KMS-11 (cell line): Measurements from ENCODE around the gene AMFR.

Source experiments
- H2AFZ ChIP-seq: fragments of 200-600 bp; sonication (generic); 2 replicates; pipeline ENCODE4 v1.6.1; 2016; ENCODE audit warnings: antibody characterized with exemption, mixed run types, low read depth
- H3K27ac ChIP-seq: fragments of 200-600 bp; sonication (generic); 2 replicates; pipeline ENCODE4 v1.6.1; 2016; ENCODE audit warnings: mild to moderate bottlenecking, mixed run types
- H3K27me3 ChIP-seq: fragments of 200-600 bp; sonication (generic); 2 replicates; pipeline ENCODE4 v1.6.1; 2017; ENCODE audit warnings: mild to moderate bottlenecking, low read depth, mixed run types, moderate library complexity; ENCODE audit not compliant: insufficient read depth
- H3K36me3 ChIP-seq: fragments of 200-600 bp; sonication (generic); 2 replicates; pipeline ENCODE4 v1.6.1; 2017; ENCODE audit warnings: mild to moderate bottlenecking, mixed run types; ENCODE audit not compliant: insufficient read depth
- H3K4me1 ChIP-seq: fragments of 200-600 bp; sonication (generic); 2 replicates; pipeline ENCODE4 v1.6.1; 2016; ENCODE audit warnings: mild to moderate bottlenecking, low read depth, mixed run types; ENCODE audit not compliant: poor library complexity, severe bottlenecking
- H3K4me2 ChIP-seq: fragments of 200-600 bp; sonication (generic); 2 replicates; pipeline ENCODE4 v1.7.0; 2016; ENCODE audit warnings: mild to moderate bottlenecking, mixed run types
- H3K4me3 ChIP-seq: fragments of 200-600 bp; sonication (generic); IDR thresholded peaks from 2 replicates; pipeline ENCODE4 v1.6.1; 2017; ENCODE audit warnings: low read depth, low read length, mixed read lengths; ENCODE audit not compliant: insufficient read depth
- H3K79me2 ChIP-seq: fragments of 200-600 bp; sonication (generic); 2 replicates; pipeline ENCODE4 v1.6.1; 2016; ENCODE audit warnings: low read depth, mixed run types; ENCODE audit not compliant: insufficient read depth
- H3K9ac ChIP-seq: fragments of 200-600 bp; sonication (generic); 2 replicates; pipeline ENCODE4 v1.6.1; 2016; ENCODE audit warnings: mild to moderate bottlenecking, mixed run types
- H4K20me1 ChIP-seq: fragments of 200-600 bp; sonication (generic); 2 replicates; pipeline ENCODE4 v1.6.1; 2016; ENCODE audit warnings: mild to moderate bottlenecking, mixed run types; ENCODE audit not compliant: insufficient read depth
- TF ChIP-seq, protein P1 (sequence below): fragments of 200-600 bp; sonication (generic); conservative IDR thresholded peaks from 2 replicates; pipeline ENCODE4 v1.6.1; 2017; ENCODE audit warnings: low read depth, mild to moderate bottlenecking, antibody characterized with exemption, low read length, moderate library complexity, mixed read lengths

Gene AMFR

DNA sequence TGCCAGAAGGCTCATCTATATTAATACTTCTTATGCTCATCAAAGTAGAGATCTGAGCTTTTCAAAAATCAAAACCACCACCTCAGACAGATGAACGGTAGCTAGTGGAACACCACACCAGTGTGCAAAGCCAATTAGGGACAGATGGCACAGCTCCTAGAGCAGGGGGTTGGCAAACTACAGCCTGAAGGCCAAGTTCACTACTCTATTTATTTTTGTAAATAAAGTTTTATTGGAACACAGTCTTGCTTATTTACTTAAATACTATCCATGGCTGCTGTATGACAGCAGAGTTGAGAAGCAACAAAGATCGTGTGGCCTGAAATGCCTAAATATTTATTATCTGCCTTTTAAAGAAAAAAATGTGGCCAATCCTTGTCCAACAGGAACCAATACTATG lies 56.8 kb downstream of the AMFR start:
- Histone ChIP-seq H3K4me1 (no peaks in the 10 kb centered on the region), H2AFZ (no peak overlapping the region), H3K4me3 (no peak overlapping the region), H3K27me3 (no peaks in the 10 kb centered on the region), H3K79me2 (no peaks in the 10 kb centered on the region), H3K9ac (no peak overlapping the region), H3K27ac (no peak overlapping the region), H3K4me2 (no peak overlapping the region), H4K20me1 (no peaks in the 10 kb centered on the region), H3K36me3 (no peaks in the 10 kb centered on the region)
- TF ChIP-seq, protein P1, sequence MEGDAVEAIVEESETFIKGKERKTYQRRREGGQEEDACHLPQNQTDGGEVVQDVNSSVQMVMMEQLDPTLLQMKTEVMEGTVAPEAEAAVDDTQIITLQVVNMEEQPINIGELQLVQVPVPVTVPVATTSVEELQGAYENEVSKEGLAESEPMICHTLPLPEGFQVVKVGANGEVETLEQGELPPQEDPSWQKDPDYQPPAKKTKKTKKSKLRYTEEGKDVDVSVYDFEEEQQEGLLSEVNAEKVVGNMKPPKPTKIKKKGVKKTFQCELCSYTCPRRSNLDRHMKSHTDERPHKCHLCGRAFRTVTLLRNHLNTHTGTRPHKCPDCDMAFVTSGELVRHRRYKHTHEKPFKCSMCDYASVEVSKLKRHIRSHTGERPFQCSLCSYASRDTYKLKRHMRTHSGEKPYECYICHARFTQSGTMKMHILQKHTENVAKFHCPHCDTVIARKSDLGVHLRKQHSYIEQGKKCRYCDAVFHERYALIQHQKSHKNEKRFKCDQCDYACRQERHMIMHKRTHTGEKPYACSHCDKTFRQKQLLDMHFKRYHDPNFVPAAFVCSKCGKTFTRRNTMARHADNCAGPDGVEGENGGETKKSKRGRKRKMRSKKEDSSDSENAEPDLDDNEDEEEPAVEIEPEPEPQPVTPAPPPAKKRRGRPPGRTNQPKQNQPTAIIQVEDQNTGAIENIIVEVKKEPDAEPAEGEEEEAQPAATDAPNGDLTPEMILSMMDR, result no peak

- Histone ChIP-seq H3K4me1 (no peaks in the 10 kb centered on the region), H3K27me3 (no peaks in the 10 kb centered on the region), H3K4me3 (no peak overlapping the region), H3K4me2 (no peak overlapping the region), H3K79me2 (no peaks in the 10 kb centered on the region), H3K36me3 (no peaks in the 10 kb centered on the region), H2AFZ (no peak overlapping the region), H3K9ac (no peak overlapping the region), H3K27ac (no peak overlapping the region), H4K20me1 (no peaks in the 10 kb centered on the region)
- TF ChIP-seq, protein P1, result no peak
Observed at GRCh38 chr16:56367764-56368163, 57.6 kb downstream of the AMFR start.

DNA sequence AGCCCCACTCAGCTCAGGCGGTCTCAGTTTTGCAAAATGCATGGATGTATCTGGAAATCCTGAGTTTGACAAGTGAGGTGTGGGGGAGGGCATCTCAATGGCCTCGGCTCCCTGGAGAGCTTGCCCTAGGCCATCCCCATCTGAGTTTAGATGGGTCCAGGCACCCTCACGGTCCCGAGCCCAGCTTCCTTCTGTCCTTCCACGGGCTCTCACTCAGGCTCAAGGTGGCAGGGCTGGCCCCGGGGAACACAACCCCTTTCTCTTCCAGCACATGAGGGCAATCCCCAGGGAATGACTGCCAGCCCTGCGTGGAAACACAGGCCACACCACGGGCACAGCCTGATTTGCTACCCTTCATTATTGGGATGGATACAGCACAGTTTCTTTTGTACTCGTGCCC lies 58.4 kb downstream of the AMFR start:
- H3K9ac ChIP-seq, result no peak overlapping the region

GRCh38 chr16:56365552-56365951 lies 59.8 kb downstream of the AMFR start:
- no peaks in the 10 kb centered on the region for H3K4me1 ChIP-seq
- TF ChIP-seq, protein P1, result no peak
- no peak overlapping the region for H3K9ac ChIP-seq
- no peaks in the 10 kb centered on the region for H3K36me3 ChIP-seq
- H3K4me2 ChIP-seq, result no peak overlapping the region
- no peak overlapping the region for H3K4me3 ChIP-seq
- H2AFZ ChIP-seq, result no peak overlapping the region
- no peaks in the 10 kb centered on the region for H4K20me1 ChIP-seq
- no peaks in the 10 kb centered on the region for H3K79me2 ChIP-seq
- no peaks in the 10 kb centered on the region for H3K27me3 ChIP-seq
- H3K27ac ChIP-seq, result no peak overlapping the region

More for the DNA sequence above, 58.4 kb downstream of the AMFR start:
- Histone ChIP-seq H3K36me3 (no peaks in the 10 kb centered on the region), H3K4me2 (no peak overlapping the region), H3K27me3 (no peaks in the 10 kb centered on the region), H3K4me1 (no peaks in the 10 kb centered on the region), H4K20me1 (no peaks in the 10 kb centered on the region), H2AFZ (no peak overlapping the region), H3K4me3 (no peak overlapping the region), H3K79me2 (no peaks in the 10 kb centered on the region), H3K27ac (no peak overlapping the region)
- TF ChIP-seq, protein P1, result no peak
